Tibial artery (tissue), 4 donors: ENCODE measurements around the gene SERPINA9.

Experiments used
- DNase-seq, 2 donors: peaks; one replicate each; pipeline ENCODE4 v3.0.0-alpha.2; 2019
- H3K27ac ChIP-seq, 2 donors: fragments of 200-600 bp; sonication (generic) in 1 of 2; 1 replicate in 1 of 2; 2 replicates in 1 of 2; pipeline ENCODE4 v1.5.1; 2018 to 2019; ENCODE audit warnings: mild to moderate bottlenecking in 1 of 2
- H3K27me3 ChIP-seq, 2 donors: fragments of 200-600 bp; sonication (generic) in 1 of 2; one replicate each; pipeline versions ENCODE4 v1.5.1 to v1.6.0; 2016 to 2019
- H3K36me3 ChIP-seq, 3 donors: fragments of 200-600 bp; sonication (generic) in 2 of 3; one replicate each; pipeline ENCODE4 v1.5.1; 2016 to 2019; ENCODE audit warnings: mild to moderate bottlenecking in 2 of 3
- H3K4me1 ChIP-seq, 4 donors: fragments of 200-600 bp; sonication (generic) in 2 of 4; 1 replicate in 3 of 4; 2 replicates in 1 of 4; pipeline ENCODE4 v1.5.1; 2016 to 2019
- H3K4me3 ChIP-seq, 2 donors: fragments of 200-600 bp; sonication (generic) in 1 of 2; 1 replicate in 1 of 2; 2 replicates in 1 of 2; pipeline ENCODE4 v1.5.1; 2018 to 2019; ENCODE audit warnings: mild to moderate bottlenecking in 2 of 2
- H3K9me3 ChIP-seq, 3 donors: fragments of 200-600 bp; sonication (generic) in 1 of 3; one replicate each; pipeline ENCODE4 v1.5.1; 2016 to 2019
- intact Hi-C: fragments of 100-400 bp; cut with DNase I; formaldehyde crosslinking; loops from one replicate; pipeline ENCODE4 v1.15.0; 2023; ENCODE audit warnings: low total_unique reads
- TF ChIP-seq, protein P1 (sequence below), 2 experiments: fragments of 200-600 bp in 1 of 2; fragments of 450-650 bp in 1 of 2; IDR thresholded peaks; one replicate each; pipeline ENCODE4 v1.5.1; 2017 to 2019; ENCODE audit warnings: antibody characterized with exemption in 2 of 2, mild to moderate bottlenecking in 1 of 2, moderate library complexity in 1 of 2

The SERPINA9 gene, protein sequence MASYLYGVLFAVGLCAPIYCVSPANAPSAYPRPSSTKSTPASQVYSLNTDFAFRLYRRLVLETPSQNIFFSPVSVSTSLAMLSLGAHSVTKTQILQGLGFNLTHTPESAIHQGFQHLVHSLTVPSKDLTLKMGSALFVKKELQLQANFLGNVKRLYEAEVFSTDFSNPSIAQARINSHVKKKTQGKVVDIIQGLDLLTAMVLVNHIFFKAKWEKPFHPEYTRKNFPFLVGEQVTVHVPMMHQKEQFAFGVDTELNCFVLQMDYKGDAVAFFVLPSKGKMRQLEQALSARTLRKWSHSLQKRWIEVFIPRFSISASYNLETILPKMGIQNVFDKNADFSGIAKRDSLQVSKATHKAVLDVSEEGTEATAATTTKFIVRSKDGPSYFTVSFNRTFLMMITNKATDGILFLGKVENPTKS

DNA sequence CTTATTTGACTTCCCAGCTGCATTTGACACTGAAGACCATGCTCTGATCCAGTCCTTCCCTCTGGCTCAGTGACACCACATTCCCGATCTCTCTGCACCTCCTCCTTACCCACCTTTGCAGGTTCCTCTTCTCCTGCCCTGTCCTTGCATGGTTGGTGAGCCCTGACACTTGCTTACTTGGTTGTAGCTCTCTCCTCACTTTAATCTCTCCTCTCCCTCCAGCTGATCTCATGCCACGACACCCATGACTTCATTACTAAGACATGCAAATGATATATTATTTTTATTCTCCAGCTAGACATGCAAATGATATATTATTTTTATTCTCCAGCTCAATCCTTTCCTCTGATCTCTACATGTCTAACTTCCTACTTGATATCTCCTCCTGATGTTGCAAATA, at the start of gene SERPINA9:
Gene SERPINA9 (minus strand): TSS at position 175 of the 400 bp plus-strand sequence. CDS start 6,357 bp downstream, outside the sequence.
- no peaks in the 10 kb centered on the region for H3K4me1 ChIP-seq
- intact Hi-C loops, result no loop called here
- H3K4me3 ChIP-seq, result no peak within 1 kb of the TSS
- no peak within 1 kb of the TSS for H3K27ac ChIP-seq
- no peaks in the 10 kb centered on the region for H3K36me3 ChIP-seq
- peaks cover 0 to 17% (median 10%) of the 10 kb centered on the region in 3 donors for H3K9me3 ChIP-seq
- H3K27me3 ChIP-seq, result peaks cover 0 to 3% of the 10 kb centered on the region in 2 donors
- TF ChIP-seq, protein P1, sequence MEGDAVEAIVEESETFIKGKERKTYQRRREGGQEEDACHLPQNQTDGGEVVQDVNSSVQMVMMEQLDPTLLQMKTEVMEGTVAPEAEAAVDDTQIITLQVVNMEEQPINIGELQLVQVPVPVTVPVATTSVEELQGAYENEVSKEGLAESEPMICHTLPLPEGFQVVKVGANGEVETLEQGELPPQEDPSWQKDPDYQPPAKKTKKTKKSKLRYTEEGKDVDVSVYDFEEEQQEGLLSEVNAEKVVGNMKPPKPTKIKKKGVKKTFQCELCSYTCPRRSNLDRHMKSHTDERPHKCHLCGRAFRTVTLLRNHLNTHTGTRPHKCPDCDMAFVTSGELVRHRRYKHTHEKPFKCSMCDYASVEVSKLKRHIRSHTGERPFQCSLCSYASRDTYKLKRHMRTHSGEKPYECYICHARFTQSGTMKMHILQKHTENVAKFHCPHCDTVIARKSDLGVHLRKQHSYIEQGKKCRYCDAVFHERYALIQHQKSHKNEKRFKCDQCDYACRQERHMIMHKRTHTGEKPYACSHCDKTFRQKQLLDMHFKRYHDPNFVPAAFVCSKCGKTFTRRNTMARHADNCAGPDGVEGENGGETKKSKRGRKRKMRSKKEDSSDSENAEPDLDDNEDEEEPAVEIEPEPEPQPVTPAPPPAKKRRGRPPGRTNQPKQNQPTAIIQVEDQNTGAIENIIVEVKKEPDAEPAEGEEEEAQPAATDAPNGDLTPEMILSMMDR (IDR thresholded peaks at IDR 0.05), result no peak
- no peak for DNase-seq

DNA sequence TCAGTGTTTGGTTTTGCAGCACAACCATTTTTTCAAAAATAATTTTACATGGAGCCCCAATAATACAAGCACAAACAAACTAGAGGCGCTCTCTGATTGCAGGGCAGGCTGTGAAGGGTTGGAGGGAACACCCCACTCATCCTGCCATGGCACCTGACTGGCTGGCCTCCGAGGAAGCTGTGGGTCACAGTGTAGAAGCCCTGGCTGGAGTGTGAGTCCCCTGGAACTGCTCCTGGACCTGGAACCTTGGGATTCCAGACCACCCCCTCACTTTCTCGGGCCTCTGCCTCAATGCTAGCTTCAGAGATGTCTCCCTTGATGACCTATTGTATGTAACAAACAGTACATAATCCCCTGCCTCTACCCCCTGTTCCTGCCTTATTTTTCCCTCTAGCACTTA, 48.1 kb upstream of the SERPINA9 start:
- H3K27me3 ChIP-seq, result peaks cover 0 to 2% of the 10 kb centered on the region in 2 donors
- TF ChIP-seq, protein P1 (IDR thresholded peaks at IDR 0.05), result no peak
- H3K36me3 ChIP-seq, result no peaks in the 10 kb centered on the region
- H3K4me3 ChIP-seq, result no peak overlapping the region
- intact Hi-C loops, result no loop called here
- H3K27ac ChIP-seq, result no peak overlapping the region
- H3K4me1 ChIP-seq, result no peaks in the 10 kb centered on the region
- no peaks in the 10 kb centered on the region for H3K9me3 ChIP-seq
- no peak for DNase-seq

DNA sequence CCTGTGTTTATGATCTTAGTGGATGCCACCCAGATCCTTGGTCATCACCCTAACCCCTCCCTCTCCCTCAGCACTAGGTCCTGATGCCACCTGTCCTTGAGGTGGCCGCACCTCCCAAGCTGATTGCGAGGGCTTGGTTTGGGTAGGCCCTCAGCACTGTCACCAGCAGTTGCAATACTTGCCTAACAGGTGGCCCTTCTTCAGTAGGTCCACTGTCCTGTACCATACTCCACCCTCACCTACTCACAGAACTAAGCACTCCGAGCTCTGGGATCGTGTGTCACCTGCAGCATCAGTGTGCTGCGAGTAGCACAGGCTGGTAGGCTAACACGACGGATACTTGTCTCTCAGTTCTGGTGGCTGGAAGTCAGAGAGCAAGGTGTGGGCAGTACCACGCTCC, 47.3 kb upstream of the SERPINA9 start:
- Histone ChIP-seq H3K4me1 (no peaks in the 10 kb centered on the region), H3K4me3 (no peak overlapping the region), H3K36me3 (no peaks in the 10 kb centered on the region), H3K27me3 (peaks cover 0 to 2% of the 10 kb centered on the region in 2 donors), H3K27ac (no peak overlapping the region), H3K9me3 (no peaks in the 10 kb centered on the region)
- TF ChIP-seq, protein P1 (IDR thresholded peaks at IDR 0.05), result no peak
- peak in 1 of 2 donors; percentile 13 for DNase-seq
- intact Hi-C loops, result no loop called here

DNA sequence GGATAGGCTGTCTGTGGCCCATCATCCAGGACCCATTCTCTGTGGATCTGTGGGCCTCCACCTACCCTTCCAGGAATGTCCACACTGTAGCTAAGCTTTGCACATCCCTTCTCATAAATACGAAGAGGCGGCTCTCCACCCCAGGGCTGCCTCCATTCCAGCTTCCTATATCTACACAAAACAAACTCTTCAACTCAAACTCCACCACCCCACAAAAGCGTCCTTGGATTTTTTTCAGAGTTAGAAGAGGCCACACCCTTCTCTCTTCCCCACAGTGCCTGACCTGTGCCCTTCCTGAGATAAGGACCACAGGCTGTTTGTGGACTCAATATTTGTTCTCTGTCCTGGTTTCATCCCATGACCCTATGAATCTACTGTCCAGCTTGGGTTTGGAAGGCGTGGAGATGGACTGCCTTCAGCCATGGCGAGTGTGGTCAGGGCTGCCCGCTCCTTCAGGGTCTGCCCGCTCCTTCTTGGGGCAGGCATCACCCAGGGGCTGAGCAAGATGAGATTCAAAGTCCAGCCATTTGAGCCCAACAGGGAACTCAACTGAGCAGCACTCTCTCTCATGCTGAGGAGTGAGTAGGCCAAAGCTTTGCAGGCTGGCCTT, 46.2 kb upstream of the SERPINA9 start:
- TF ChIP-seq, protein P1 (IDR thresholded peaks at IDR 0.05), result no peak
- Histone ChIP-seq H3K4me3 (no peak overlapping the region), H3K27me3 (peaks cover 0 to 2% of the 10 kb centered on the region in 2 donors), H3K36me3 (no peaks in the 10 kb centered on the region), H3K27ac (no peak overlapping the region), H3K9me3 (no peaks in the 10 kb centered on the region), H3K4me1 (peaks cover 0 to 6% (median 0%) of the 10 kb centered on the region in 4 donors)
- peak in 1 of 2 donors; percentile 27 for DNase-seq
- intact Hi-C loops, result no loop called here

DNA sequence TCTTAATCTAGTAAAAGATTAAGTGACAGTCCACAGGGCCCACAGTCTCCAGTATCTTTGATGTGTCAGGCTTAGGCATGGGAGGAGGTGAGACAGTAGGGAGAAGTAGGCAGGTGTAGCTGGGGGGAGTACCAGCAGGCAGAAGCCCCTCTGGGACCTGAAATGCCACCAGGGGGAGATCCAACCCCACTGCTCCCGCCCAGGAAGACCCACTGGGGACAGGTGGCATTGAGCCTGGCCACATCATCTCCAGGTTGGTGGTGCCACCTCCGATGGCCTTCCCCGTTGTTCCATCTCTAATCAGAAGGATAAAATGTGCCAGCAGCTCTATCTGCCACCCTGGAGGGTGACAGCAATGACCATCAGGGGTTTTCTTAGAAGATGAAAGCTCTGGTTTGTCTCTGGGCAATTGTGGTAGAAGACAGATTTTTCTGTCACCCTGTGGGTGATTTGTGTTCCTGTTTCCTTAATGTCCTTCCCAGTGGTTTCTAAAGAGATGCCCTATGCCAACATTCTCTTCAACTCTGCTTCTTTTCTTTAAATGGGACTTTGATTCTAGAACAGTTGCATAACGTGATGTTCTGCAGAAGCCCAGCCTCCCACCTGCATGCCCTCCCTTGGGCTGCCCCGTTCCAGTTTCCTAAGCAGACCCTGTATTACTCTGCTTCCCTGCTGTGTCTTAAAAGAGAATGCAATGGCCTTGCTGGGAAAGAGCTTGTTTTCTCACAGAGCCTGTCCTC, 45.5 kb upstream of the SERPINA9 start:
- peaks cover 0 to 4% of the 10 kb centered on the region in 2 donors for H3K27me3 ChIP-seq
- intact Hi-C loops, result no loop called here
- no peak overlapping the region for H3K4me3 ChIP-seq
- DNase-seq, result peak in 1 of 2 donors; percentile 20
- TF ChIP-seq, protein P1 (IDR thresholded peaks at IDR 0.05), result no peak
- H3K4me1 ChIP-seq, result peaks cover 0 to 6% (median 0%) of the 10 kb centered on the region in 4 donors
- H3K36me3 ChIP-seq, result no peaks in the 10 kb centered on the region
- no peak overlapping the region for H3K27ac ChIP-seq
- no peaks in the 10 kb centered on the region for H3K9me3 ChIP-seq
